Activated CD8-positive, alpha-beta memory T cell treated with anti-CD3 and anti-CD28 coated beads for 48 hours (primary cell): Measurements from ENCODE around the gene MBD3L5.
"Not testable (repeated sequence)": the region's sequence is repeated elsewhere in the genome, so short reads cannot be mapped to it uniquely, and the experiment has no call there.

Source experiments
- DNase-seq, 3 experiments: peaks; one replicate each; pipeline ENCODE4 v3.0.0-alpha.2; 2020; ENCODE audit warnings: low read depth in 2 of 3, low spot score in 2 of 3

The MBD3L5 gene

GRCh38 chr19:7051421-7051820, 21.0 kb downstream of the MBD3L5 start:
- DNase-seq = not testable (repeated sequence)

- DNase-seq = not testable (repeated sequence)
Observed at GRCh38 chr19:7052896-7053295, 22.5 kb downstream of the MBD3L5 start.

- DNase-seq = not testable (repeated sequence)
Observed at GRCh38 chr19:7054635-7055368, 24.4 kb downstream of the MBD3L5 start.

GRCh38 chr19:7055679-7056078, 25.3 kb downstream of the MBD3L5 start:
- DNase-seq = not testable (repeated sequence)

- not testable (repeated sequence) for DNase-seq
Observed at GRCh38 chr19:7056371-7056770, 26.0 kb downstream of the MBD3L5 start.

GRCh38 chr19:7058576-7058975, 28.2 kb downstream of the MBD3L5 start, which contains the start of gene MBD3L3:
Gene MBD3L3, minus strand, starts transcription at chr19:7058676. Its CDS starts 71 bp downstream, at chr19:7058605.
- not testable (repeated sequence) for DNase-seq

GRCh38 chr19:7059977-7060376, 29.6 kb downstream of the MBD3L5 start:
- DNase-seq = not testable (repeated sequence)

- no peak for DNase-seq
Observed at GRCh38 chr19:7063339-7063738, 33.0 kb downstream of the MBD3L5 start.

- DNase-seq = no peak
Observed at GRCh38 chr19:7063764-7064418, 33.5 kb downstream of the MBD3L5 start.

GRCh38 chr19:7067122-7067521, 36.7 kb downstream of the MBD3L5 start:
- not testable (repeated sequence) for DNase-seq

- DNase-seq = no peak
Observed at GRCh38 chr19:7067716-7068115, 37.3 kb downstream of the MBD3L5 start.

- no peak for DNase-seq
Observed at GRCh38 chr19:7068599-7068998, 38.2 kb downstream of the MBD3L5 start.

GRCh38 chr19:7069042-7069903, 38.9 kb downstream of the MBD3L5 start, which contains the start of gene ZNF557:
Gene ZNF557, plus strand, starts transcription at chr19:7069703. Its CDS starts 5,372 bp downstream, at chr19:7075075.
- DNase-seq = peak; percentile 91 to 94 (median 91)

GRCh38 chr19:7069904-7070226, 39.5 kb downstream of the MBD3L5 start:
- DNase-seq = no peak

- DNase-seq = no peak
Observed at GRCh38 chr19:7072541-7072940, 42.2 kb downstream of the MBD3L5 start.

- no peak for DNase-seq
Observed at GRCh38 chr19:7074705-7075282, 44.4 kb downstream of the MBD3L5 start.

- DNase-seq = no peak
Observed at GRCh38 chr19:7076151-7076550, 45.8 kb downstream of the MBD3L5 start.

- no peak for DNase-seq
Observed at GRCh38 chr19:7078008-7078407, 47.6 kb downstream of the MBD3L5 start.
